Keratinocyte (primary cell): Measurements from ENCODE around the gene HVCN1. TPM values are rescaled to one million over a fixed set of nuclear protein-coding genes. Genes with fewer than 3 reads are reported as not detected.

Experiments
- DNase-seq: peaks from one replicate; pipeline ENCODE4 v3.0.0-alpha.2; 2011; ENCODE audit warnings: low read depth, missing footprints, low spot score
- FAIRE-seq: peaks from 2 replicates; lab custom pipeline; 2011; peaks lifted over from hg19 to GRCh38; lab: Jason Lieb, UNC
- H2AFZ ChIP-seq: 2 replicates; pipeline ENCODE4 v1.6.0; 2012; ENCODE audit warnings: low read length, control low read depth, inconsistent platforms; ENCODE audit not compliant: control insufficient read depth
- H3K27ac ChIP-seq: 2 replicates; pipeline ENCODE4 v1.5.1; 2011; ENCODE audit warnings: low read length; ENCODE audit not compliant: control insufficient read depth, insufficient read depth
- H3K27me3 ChIP-seq: 3 replicates; pipeline ENCODE4 v1.6.0; 2011; ENCODE audit warnings: low read length; ENCODE audit not compliant: control insufficient read depth, insufficient read depth; ENCODE audit errors: extremely low read depth
- H3K36me3 ChIP-seq, 2 experiments: 2 replicates in 1 of 2; 3 replicates in 1 of 2; pipeline ENCODE4 v1.5.1; 2011; ENCODE audit warnings: low read length in 2 of 2, mild to moderate bottlenecking in 1 of 2; ENCODE audit not compliant: control insufficient read depth in 2 of 2, insufficient read depth in 2 of 2; ENCODE audit errors: extremely low read depth in 1 of 2
- H3K4me1 ChIP-seq: 3 replicates; pipeline ENCODE4 v1.5.1; 2011; ENCODE audit warnings: low read length; ENCODE audit not compliant: control insufficient read depth, insufficient read depth; ENCODE audit errors: extremely low read depth
- H3K4me2 ChIP-seq: 3 replicates; pipeline ENCODE4 v1.6.0; 2011; ENCODE audit warnings: low read depth, low read length; ENCODE audit not compliant: control insufficient read depth, insufficient read depth; ENCODE audit errors: extremely low read depth
- H3K4me3 ChIP-seq, 3 experiments: fragments of 200-600 bp in 1 of 3; sonication (generic) in 1 of 3; 2 replicates in 2 of 3; 3 replicates in 1 of 3; pipeline ENCODE4 v1.5.1; 2011 to 2016; ENCODE audit warnings: low read length in 3 of 3, mild to moderate bottlenecking in 3 of 3, control low read depth in 2 of 3, inconsistent platforms in 1 of 3, low read depth in 1 of 3, mixed read lengths in 1 of 3, mixed run types in 1 of 3, moderate library complexity in 1 of 3; ENCODE audit not compliant: control insufficient read depth in 2 of 3, insufficient read depth in 2 of 3; ENCODE audit errors: extremely low read depth in 1 of 3
- H3K79me2 ChIP-seq: 2 replicates; pipeline ENCODE4 v1.6.0; 2012; ENCODE audit warnings: low read length; ENCODE audit not compliant: control insufficient read depth, insufficient read depth
- H3K9ac ChIP-seq: 3 replicates; pipeline ENCODE4 v1.6.0; 2011; ENCODE audit warnings: low read length; ENCODE audit not compliant: control insufficient read depth, insufficient read depth; ENCODE audit errors: extremely low read depth
- H3K9me1 ChIP-seq: 3 replicates; pipeline ENCODE4 v1.6.0; 2011; ENCODE audit warnings: low read length; ENCODE audit not compliant: control insufficient read depth, insufficient read depth; ENCODE audit errors: extremely low read depth
- H3K9me3 ChIP-seq: 2 replicates; pipeline ENCODE4 v1.5.1; 2012; ENCODE audit warnings: low read depth, low read length; ENCODE audit not compliant: control insufficient read depth
- H4K20me1 ChIP-seq: 3 replicates; pipeline ENCODE4 v1.6.0; 2011; ENCODE audit warnings: low read length; ENCODE audit not compliant: control insufficient read depth, insufficient read depth; ENCODE audit errors: extremely low read depth
- CTCF ChIP-seq, 3 experiments: IDR thresholded peaks in 1 of 3; conservative IDR thresholded peaks in 1 of 3; optimal IDR thresholded peaks in 1 of 3; 2 replicates in 2 of 3; 3 replicates in 1 of 3; pipeline versions ENCODE3 to v1.5.1; 2011; ENCODE audit warnings: low read length in 3 of 3, mild to moderate bottlenecking in 3 of 3, moderate library complexity in 2 of 3, control low read depth in 1 of 3, inconsistent platforms in 1 of 3; ENCODE audit not compliant: insufficient read depth in 2 of 3; ENCODE audit errors: extremely low read depth in 1 of 3
- EZH2 ChIP-seq: IDR thresholded peaks from one replicate; pipeline ENCODE4 v1.6.1; 2012; ENCODE audit warnings: inconsistent platforms, mild to moderate bottlenecking, low read length, moderate library complexity
- dilution Hi-C: fragments of 300-500 bp; cut with MboI; formaldehyde crosslinking; loops from one replicate; pipeline ENCODE4 v1.7.0; 2020; ENCODE audit warnings: low sequenced_read_pairs; ENCODE audit not compliant: extremely low pct_ligation_motif_present
- polyA plus RNA-seq, 5 experiments: library from polyadenylated mRNA; depleted of rRNA in 3 of 5; stranded (reverse) in 3 of 5; stranded (forward) in 1 of 5; unstranded in 1 of 5; fragments of >200 nt; gene quantifications; 1 replicate in 1 of 5; 2 replicates in 3 of 5; 3 replicates in 1 of 5; pipeline versions ENCODE4 v1.2.1 to v1.2.3, GENCODE V29; 2011 to 2012; ENCODE audit warnings: missing spikeins in 2 of 5, low read depth in 1 of 5, low replicate concordance in 1 of 5

HVCN1 gene
- polyA plus RNA-seq, 1 donor (not counting 4 experiments of a cell fraction or from before 2014, with no cell fraction given) = 1.1 TPM

GRCh38 chr12:110704750-110705149 is 15.8 kb upstream of the HVCN1 start:
- DNase-seq (no peak), FAIRE-seq (no peak)
- no peak overlapping the region for H3K4me2 ChIP-seq
- H3K9me3 ChIP-seq = no peaks in the 10 kb centered on the region
- H3K4me3 ChIP-seq = no peak overlapping the region
- H4K20me1 ChIP-seq = no peaks in the 10 kb centered on the region
- dilution Hi-C loops = no loop called here
- no peaks in the 10 kb centered on the region for H3K9me1 ChIP-seq
- no peak overlapping the region for H3K27ac ChIP-seq
- H3K36me3 ChIP-seq = no peaks in the 10 kb centered on the region
- H3K27me3 ChIP-seq = no peaks in the 10 kb centered on the region
- H3K79me2 ChIP-seq = no peaks in the 10 kb centered on the region
- no peak overlapping the region for H3K9ac ChIP-seq
- H3K4me1 ChIP-seq = no peaks in the 10 kb centered on the region
- no peak overlapping the region for H2AFZ ChIP-seq
- no peak for TF ChIP-seq EZH2
- TF ChIP-seq CTCF (optimal IDR thresholded peaks at IDR 0.05 in 1 of 3, IDR thresholded peaks at IDR 0.05 in 1 of 3, conservative IDR thresholded peaks at IDR 0.05 in 1 of 3; ENCODE audit: extremely low read depth in 1 of 3, insufficient read depth in 2 of 3, low read length in 3 of 3) = peak; percentile 47 to 65 (median 65)

- no peaks in the 10 kb centered on the region for H3K27me3 ChIP-seq
- no peaks in the 10 kb centered on the region for H3K4me1 ChIP-seq
- H3K4me3 ChIP-seq = no peak overlapping the region
- no peak overlapping the region for H3K4me2 ChIP-seq
- dilution Hi-C loops = no loop called here
- no peaks in the 10 kb centered on the region for H3K36me3 ChIP-seq
- no peak for TF ChIP-seq EZH2
- H3K9me3 ChIP-seq = no peaks in the 10 kb centered on the region
- no peak overlapping the region for H2AFZ ChIP-seq
- H3K27ac ChIP-seq = no peak overlapping the region
- no peaks in the 10 kb centered on the region for H3K9me1 ChIP-seq
- H3K9ac ChIP-seq = no peak overlapping the region
- DNase-seq = no peak
- no peaks in the 10 kb centered on the region for H3K79me2 ChIP-seq
- FAIRE-seq = no peak
- no peaks in the 10 kb centered on the region for H4K20me1 ChIP-seq
Measured at GRCh38 chr12:110704231-110704630, 15.3 kb upstream of the HVCN1 start.

- no peak for FAIRE-seq
Measured at GRCh38 chr12:110702081-110702480, 13.2 kb upstream of the HVCN1 start.

More at GRCh38 chr12:110702081-110702480, 13.2 kb upstream of the HVCN1 start:
- Histone ChIP-seq H3K4me2 (no peak overlapping the region), H3K79me2 (no peaks in the 10 kb centered on the region), H3K9me1 (no peaks in the 10 kb centered on the region), H3K4me3 (no peak overlapping the region), H4K20me1 (no peaks in the 10 kb centered on the region), H2AFZ (no peak overlapping the region), H3K27ac (no peak overlapping the region), H3K9ac (no peak overlapping the region), H3K36me3 (no peaks in the 10 kb centered on the region), H3K9me3 (no peaks in the 10 kb centered on the region), H3K4me1 (no peaks in the 10 kb centered on the region), H3K27me3 (no peaks in the 10 kb centered on the region)
- TF ChIP-seq CTCF (optimal IDR thresholded peaks at IDR 0.05 in 1 of 3, IDR thresholded peaks at IDR 0.05 in 1 of 3, conservative IDR thresholded peaks at IDR 0.05 in 1 of 3; ENCODE audit: extremely low read depth in 1 of 3, insufficient read depth in 2 of 3, low read length in 3 of 3) = no peak
- no peak for TF ChIP-seq EZH2
- dilution Hi-C loops = no loop called here
- no peak for DNase-seq
